HS-27A (cell line): ENCODE measurements around the gene ACADVL.
"Not testable (repeated sequence)": the region's sequence is repeated elsewhere in the genome, so short reads cannot be mapped to it uniquely, and the experiment has no call there.

Source experiments
- DNase-seq: peaks from one replicate; pipeline ENCODE4 v3.0.0-alpha.2; 2012; ENCODE audit warnings: low read depth, missing footprints

ACADVL gene

DNA sequence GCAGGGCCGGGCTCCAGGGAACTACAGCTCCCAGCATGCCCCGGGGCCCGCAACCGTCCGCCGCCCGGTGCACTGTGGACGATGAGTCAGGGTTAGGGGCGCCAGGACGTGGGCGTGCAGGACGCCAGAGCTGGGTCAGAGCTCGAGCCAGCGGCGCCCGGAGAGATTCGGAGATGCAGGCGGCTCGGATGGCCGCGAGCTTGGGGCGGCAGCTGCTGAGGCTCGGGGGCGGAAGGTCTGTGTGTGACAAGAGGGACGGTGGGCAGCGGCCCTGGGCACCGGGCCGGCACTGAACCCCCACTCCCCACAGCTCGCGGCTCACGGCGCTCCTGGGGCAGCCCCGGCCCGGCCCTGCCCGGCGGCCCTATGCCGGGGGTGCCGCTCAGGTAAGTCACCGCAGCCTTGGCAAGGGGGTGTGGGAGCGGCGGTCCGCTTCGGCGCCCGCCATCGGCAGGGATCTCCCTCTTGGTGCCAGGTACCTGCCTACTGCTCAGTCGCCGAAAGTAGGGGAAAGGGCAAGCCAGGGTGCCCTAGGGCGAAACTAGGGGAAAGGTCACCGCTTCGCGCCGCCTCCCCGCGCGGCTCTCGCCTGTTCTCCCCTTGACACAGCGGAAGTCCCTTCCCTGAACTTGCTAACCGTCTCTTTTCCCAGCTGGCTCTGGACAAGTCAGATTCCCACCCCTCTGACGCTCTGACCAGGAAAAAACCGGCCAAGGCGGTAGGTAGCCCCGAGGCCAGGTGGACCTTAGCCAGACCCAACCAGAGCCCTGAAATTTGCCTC is at the start of gene ACADVL, which contains the start of gene DLG4:
Gene ACADVL (plus strand): TSS at position 127 of the 781 bp plus-strand sequence. CDS start 47 bp downstream, at position 174.
Gene DLG4 (minus strand): TSS at position 25 of the 781 bp plus-strand sequence.
- DNase-seq, result no peak

DNA sequence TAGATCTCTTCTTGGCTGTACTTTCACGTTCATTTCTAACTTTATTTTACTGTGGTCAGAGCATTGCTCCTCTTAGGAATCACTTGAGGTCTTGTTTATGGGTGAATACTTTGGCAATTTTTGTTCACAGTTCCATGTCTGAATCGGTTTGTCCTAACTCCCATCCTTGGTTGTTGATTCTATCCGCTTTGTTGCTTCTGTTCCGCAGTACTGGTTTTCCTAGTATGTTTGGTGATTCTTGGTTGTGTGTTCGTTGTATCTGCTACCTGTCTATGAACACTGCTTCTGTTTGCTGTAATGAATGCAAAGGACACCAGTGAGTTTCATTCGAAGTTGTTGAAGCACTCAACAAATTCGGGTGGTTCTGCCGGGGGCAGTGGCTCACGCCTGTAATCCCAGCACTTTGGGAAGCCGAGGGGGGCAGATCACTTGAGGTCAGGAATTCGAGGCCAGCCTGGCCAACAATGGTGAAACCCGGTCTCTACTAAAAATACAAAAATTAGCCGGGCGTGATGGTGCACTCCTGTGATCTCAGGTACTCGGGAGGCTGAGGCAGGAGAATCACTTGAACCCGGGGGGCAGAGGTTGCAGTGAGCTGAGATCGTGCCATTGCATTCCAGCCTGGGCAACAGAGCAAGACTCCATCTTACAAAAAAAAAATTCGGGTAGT is 47.1 kb upstream of the ACADVL start:
- DNase-seq, result not testable (repeated sequence)

DNA sequence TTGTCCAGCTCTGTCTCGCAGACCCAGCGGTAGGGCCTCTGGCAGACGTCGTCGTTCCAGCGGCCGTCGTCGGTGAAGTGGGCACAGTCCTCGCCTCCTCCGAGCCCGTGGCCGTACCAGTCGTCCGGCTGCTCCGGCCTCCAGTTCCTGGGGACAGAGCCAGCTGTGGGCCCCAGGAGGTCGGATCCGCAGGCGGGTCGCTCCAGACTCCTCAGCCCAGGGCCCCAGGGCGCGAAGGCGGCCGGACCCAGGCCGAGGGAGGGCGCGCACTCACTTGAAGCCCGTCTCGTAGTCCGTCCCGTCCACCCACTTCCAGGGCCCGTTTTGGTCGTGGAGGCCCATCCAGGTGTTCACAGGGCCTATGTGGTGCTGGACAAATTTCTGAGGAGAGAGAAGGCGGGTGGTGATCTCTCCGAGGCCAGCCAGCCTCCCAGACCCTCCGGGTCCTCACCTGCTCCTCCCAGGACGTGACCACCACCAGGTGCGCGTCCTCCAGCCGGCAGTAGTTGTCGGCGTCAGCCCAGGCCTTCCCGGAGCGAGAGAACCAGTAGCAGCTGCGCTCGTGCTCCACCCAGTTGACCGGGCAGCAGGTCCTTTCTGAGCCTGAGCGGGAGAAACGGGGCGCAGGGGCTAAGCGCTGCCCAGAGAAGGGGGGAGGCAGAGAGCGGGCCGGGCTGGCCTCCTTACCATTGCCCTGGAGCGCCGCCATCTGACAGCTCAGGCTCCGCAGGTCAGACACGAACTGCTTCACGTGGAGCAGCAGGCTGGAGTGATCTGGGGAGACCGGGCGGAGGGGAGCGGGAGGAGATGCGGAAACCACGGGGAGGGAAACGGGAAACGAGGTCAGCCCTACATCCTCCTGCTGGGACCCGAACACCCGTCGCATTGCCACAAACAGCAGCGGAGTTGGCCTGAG is 45.8 kb upstream of the ACADVL start:
- no peak for DNase-seq

DNA sequence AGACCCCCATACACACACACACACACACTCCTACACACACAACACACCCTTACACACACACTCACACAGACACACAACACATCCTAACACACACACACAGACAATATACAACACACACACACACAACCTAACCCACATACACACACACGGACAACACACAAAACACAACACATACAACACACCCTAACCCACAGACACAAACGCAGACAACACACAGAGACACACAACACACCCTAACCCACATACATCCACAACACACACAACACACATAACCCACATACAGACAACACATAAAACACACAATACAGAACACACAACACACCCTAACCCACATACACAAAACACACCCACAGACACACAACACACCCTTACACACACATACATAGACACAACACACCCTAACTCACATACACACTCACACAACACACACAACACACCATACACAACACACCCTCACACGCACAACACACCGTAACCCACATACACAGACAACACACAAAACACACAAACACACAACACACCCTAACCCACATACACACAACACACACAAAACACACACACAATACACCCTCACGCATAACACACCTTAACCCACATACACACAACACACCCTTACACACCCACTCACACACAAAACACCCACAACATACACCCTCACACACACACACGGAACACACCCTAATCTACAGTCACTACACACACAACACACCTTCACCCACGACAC is 45.0 kb upstream of the ACADVL start:
- no peak for DNase-seq

DNA sequence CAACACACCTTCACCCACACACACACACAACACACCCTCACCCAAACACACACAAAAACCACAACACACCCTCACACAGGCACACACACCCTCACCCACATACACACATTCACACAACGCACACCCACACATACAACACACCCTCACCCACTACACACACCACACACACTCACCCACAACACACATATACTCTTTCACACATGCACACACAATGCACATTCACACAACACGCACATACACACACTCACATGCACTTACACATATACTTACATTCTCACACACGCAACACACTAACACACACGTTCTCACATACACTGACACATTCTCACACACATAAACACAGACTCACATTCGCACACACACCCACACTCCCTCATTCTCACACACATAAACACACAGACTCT is 44.4 kb upstream of the ACADVL start:
- no peak for DNase-seq

DNA sequence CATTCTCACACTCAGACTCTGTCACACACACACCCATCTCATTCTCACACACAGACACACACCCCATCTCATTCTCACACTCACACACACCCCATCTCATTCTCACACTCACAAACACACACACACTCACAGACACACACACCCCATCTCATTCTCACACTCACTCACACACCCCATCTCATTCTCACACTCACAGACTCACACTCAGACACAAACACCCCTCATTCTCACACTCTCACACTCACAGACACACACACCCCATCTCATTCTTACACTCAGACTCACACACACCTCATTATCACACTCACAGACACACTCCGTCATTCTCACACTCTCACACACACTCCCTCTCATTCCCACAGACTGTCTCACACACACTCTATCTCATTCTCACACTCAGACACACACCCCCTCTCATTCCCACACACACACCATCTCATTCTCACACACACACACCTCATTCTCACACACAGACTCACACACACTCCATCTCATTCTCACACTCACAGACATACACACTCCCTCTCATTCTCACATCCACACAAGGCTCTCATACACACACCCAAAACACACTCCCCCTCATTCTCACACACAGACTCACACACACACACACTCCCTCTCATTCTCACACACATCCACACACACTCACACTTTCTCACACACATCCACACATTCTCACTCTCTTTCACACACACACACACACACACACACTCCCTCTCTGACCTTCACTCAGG is 43.5 kb upstream of the ACADVL start:
- DNase-seq, result no peak

DNA sequence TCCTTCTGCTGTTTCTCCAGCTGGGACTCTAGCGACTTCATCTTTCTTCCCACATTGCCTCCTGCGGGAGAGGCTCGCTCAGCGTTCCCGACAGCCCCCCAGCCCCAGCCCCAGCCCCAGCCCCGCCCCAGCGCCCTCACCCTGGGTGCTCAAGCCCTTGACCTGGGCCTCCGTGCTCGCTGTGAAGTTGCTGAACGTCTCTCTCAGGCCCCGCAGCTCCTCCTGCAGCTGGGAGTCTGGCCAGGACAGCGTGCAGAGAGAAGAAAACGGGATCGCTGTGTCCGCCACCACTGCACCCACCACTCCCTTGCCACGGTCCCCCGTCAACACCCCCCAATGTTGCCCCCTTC is 42.9 kb upstream of the ACADVL start:
- no peak for DNase-seq

DNA sequence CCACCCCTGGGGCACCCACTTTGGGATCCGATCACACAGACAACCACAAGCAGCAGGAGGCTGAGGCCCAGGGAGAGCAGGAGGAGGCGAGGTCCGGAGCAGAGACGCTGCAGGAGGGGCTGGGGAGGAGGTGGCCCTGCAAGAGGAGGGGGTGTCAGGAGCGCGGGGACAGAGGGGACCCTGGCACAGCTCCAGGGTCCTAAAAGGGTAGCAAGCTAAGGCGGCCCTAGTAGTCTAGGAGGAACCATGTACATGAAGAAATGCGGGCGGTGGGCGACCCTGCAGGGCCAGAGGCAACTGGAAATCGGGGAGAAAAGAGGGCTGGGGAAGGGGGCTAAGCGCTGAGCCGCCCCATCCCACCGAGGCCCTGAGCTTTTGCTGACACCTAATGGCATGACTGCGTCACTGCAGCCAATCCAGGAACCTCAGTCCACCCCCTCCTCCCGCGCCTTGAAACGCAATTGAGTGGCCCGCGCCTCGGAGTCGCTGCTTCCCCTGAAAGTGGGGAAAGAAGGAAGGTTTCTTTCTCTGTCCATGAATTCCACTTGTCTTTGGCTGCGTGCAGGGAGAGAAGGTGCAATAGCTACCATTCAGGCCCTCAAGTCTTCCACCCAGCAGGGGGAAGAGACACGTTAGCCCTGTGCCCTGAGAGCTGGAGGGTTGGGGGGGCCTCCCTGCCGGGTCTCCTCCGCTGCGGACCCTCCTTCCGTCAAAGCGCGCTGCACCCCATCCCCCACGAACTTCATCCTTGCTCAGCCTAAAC is 42.4 kb upstream of the ACADVL start:
- DNase-seq, result no peak

DNA sequence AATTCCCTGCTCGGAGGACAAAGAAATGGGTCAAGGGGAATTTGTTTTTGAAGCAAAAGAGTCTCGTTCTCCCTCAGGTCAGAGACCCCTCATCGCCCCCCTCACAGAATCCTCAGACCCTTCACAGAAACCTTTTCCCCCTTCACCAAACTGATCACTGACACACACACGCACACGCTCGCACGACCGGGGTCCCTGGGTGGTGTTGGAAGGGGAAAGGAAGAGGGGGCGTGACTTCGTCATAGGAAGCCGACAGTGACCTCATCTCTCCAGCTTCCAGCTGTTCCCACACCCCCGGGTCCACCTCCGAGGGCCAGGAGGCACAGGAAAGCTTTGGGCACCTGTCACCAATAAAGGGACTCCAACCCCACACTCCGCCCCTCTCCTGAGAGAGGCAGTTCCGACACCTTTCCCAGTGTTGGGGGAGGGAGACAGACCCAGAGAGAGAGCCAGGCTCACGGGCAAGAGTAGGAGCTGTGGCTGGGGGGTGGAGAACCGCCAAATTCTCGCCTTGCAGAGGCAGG is 41.7 kb upstream of the ACADVL start:
- DNase-seq, result no peak

DNA sequence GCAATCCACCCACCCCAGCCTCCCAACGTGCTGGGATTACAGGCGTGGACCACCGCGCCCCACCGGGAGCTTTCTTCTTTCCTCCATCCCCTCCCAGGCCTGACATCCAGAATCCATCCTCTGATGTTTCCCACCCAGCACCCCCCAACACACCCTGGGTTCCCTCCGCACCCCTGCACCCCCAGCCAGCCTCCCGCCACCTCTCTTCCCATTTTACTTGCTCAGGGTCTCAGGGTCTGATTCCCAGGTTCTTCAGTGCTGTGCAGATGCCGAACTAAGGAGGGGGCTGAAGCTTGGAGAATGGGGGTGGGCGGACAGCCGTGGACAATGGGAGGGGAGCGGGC is 40.8 kb upstream of the ACADVL start:
- DNase-seq, result no peak

DNA sequence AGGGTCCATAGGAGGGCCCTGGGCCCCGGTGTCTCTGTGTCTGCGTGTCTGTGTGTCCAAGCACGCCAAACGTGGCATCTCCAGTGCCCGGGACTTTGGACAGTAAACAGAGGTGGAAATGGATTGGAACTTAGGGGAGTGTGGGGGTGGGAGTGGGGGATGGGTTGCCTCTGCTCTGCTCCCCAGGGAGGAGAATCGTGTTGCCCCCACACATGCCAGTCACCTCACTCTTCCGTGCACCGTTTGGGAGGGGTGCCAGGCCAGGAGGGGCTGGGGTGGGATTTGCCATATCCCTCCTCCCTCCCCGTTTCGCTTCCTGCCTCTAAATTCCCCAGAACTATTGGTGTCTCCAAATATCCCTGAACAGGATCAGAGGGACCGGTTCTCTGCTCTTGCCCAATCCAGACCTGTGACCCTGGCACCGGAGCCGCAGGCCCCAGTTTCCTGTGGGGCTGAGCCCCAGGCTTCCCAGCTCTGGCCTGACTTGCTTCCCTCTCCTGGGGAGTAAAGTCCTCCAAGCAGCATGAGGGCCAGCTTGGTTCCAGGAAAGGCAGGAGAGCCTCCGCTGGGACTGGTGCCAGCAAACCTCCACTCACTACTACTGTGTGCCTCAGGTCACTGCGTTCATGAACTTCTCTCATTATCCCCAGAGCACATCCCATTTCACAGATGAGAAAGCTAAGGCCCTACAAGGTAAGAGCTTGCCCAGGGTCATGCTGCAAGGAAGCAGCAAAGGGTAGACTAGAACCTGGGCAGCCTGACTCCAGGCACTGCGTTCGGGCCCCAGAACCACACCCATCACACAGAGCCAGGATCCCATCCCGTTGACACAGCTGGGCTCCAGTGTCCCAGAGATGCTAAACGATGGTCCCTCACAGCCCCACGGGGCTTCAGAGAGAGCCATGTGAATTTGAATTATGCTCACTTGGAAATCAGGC is 40.2 kb upstream of the ACADVL start, which contains the start of gene ASGR1:
Gene ASGR1 (minus strand): TSS at position 54 of the 938 bp plus-strand sequence. CDS start 807 bp downstream, outside the sequence.
- no peak for DNase-seq

DNA sequence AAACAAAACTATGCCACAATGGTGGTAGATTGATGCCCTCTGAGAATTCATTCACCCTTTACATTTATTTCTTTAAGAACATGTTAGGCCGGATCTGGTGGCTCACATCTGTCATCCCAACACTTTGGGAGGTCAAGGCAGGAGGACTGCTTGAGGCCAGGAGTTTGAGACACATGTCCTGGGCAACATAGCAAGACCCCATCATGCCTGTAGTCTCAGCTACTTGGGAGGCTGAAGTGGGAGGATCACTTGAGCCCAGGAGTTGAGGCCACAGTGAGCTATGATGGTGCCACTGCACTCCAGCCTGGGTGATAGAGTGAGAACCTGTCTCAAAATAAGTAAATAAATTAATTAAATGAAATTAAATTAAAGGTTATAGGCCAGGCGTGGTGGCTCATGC is 37.6 kb upstream of the ACADVL start:
- not testable (repeated sequence) for DNase-seq

DNA sequence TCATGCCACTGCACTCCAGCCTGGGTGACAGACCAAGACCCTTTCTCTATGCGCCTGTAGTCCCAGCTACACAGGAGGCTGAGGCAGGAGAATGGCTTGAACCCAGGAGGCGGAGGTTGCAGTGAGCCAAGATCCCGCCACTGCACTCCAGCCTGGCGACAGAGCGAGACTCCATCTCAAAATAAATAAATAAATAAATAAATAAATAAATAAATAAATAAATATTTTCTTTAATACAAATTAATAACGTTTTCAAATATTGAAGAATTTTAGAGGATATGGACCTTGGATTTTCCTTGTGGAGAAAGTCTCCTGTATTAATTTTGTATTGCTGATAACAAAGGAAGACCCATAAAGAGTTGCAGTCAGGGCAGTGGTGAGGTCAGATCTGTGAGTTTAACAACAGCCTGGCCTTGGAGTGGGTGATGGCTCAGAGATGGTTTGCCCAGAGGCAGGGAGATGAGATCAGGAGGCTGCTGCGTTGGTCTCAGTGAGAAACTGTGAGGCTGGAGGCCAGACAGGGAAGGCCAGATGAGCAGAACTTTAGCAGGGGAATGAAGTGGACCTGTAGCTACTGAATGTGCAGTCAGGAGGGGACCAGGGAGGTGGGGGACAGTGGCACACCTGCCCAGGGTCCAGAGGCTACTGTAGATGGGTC is 36.2 kb upstream of the ACADVL start:
- no peak for DNase-seq

DNA sequence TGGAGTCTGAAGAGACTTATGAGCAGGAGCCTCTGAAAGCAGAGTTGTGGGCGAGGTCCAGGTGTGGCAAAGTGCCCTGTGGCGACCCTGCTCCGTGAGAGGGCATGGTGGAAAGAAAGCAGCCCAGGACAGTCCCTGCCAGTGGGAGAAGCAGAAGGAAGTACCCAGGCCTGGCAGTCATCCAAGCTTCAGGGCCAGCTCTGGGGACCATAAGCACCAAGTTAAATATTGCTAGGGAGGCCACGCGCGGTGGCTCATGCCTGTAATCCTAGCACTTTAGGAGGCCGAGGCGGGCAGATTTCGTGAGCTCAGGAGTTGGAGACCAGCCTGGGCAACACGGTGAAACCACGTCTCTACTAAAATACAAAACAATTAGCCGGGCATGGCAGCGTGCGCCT is 35.6 kb upstream of the ACADVL start:
- no peak for DNase-seq

DNA sequence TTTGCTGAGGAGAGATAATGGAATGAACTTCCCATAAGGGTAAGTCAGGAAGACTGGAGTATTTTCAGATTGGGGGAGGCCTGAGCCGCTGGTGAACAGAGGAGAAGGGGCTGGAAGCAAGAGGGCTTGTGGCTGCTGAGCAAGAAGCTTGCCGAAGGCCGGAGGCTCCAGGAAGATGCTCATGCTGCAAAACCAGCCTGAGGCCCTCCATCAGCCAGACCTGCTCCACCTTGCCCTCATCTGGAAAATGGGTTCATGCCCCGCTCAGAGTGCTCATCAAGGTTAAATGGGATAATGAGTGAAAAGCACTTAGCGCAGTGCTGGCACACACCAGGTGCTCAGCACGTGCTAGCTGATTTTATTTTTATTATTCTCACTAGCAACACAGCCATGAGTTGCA is 35.1 kb upstream of the ACADVL start:
- no peak for DNase-seq

DNA sequence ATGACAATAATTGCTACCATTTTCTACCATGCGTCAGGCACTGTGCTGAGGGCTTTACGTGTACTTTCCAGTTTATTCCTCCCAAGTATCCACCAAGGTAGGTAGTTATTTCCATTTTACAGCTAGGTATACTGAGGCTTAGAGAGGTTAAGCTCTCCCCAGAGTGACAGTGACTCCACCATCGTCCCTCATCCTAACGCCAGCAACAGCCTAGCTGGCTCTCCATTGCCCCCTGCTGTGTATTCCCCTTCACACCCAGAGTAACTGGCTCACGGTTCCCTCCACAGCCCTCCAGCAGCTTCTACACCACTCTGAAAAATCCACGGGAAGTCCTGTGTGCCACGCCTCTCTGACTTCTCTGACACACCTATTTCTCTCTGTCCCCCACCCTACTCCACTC is 33.5 kb upstream of the ACADVL start:
- no peak for DNase-seq

DNA sequence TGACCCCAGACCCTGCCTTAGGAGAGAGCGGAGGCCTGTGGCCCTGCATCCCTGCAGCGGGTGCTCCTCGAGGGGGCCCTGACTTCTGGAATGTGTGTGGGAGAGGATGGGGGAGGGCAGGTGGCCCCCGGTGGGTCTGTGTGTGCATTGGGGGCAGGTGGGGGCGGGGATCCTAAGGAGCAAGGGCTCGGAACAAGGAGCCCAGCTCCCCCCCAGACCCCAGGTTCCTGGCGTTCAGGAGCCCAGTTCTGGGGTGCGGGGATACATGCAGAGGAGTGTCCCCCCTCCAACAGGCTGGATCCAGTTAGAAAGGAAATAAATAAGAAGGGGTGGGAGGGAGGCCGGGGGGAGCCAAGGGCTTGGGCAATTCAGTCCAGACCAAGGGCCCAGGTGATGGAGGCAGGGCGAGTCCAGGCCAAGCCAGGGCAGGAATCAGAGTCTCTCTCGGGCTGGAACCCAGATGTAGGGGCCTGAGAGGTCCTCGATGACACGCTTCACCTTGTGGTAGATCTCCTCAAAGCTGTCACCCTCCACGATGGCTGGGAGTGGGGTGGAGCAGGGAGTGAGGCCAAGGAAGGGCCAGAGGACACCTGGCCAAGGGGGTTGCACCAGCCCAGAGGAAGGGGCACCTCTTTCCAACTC is 29.3 kb upstream of the ACADVL start:
- no peak for DNase-seq

DNA sequence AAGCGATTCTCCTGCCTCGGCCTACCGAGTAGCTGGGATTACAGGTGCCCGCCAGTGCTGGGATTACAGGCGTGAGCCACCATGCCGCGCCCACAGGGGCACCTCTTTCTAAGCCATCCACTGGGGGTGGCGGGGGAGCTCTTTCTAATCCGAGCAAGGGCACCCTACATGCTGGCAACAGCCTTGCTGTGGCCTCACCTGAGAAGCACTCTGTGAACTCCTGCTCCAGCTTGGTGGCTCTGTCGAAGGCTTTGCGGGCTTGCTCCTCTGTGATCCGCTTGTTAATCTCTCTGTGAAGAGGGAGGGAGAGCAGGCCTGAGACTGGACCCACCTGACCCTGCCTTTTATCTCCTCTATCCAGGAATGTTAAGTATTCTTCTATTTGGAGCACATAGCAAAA is 28.7 kb upstream of the ACADVL start:
- DNase-seq, result no peak
